Stimulated activated CD8-positive, alpha-beta memory T cell treated with anti-CD3 and anti-CD28 coated beads, Interleukin-15, amount 100 ng/mL, for 24 hours (primary cell): ENCODE data around the gene OPTN.
"Not testable (repeated sequence)": the region's sequence is repeated elsewhere in the genome, so short reads cannot be mapped to it uniquely, and the experiment has no call there.

Experiments used
- DNase-seq: peaks from one replicate; pipeline ENCODE4 v3.0.0-alpha.2; 2020; ENCODE audit warnings: low read depth

The OPTN gene

GRCh38 chr10:13099666-13100348 lies at the start of gene OPTN:
OPTN (plus strand) TSS chr10:13100163; CDS start chr10:13109123, 8,960 bp downstream.
- DNase-seq = peak; percentile 54

- DNase-seq = no peak
Observed at GRCh38 chr10:13051126-13051694, 48.8 kb upstream of the OPTN start.

- DNase-seq = not testable (repeated sequence)
Observed at GRCh38 chr10:13053208-13053607, 46.8 kb upstream of the OPTN start.

- DNase-seq = no peak
Observed at GRCh38 chr10:13053794-13054462, 46.0 kb upstream of the OPTN start.

- DNase-seq = no peak
Observed at GRCh38 chr10:13054844-13055243, 45.1 kb upstream of the OPTN start.

GRCh38 chr10:13056456-13057077 lies 43.4 kb upstream of the OPTN start:
- no peak for DNase-seq

GRCh38 chr10:13062803-13063202 lies 37.2 kb upstream of the OPTN start:
- DNase-seq = no peak

GRCh38 chr10:13066527-13066926 lies 33.4 kb upstream of the OPTN start:
- DNase-seq = no peak

- DNase-seq = no peak
Observed at GRCh38 chr10:13067431-13067830, 32.5 kb upstream of the OPTN start.

GRCh38 chr10:13068071-13068470 lies 31.9 kb upstream of the OPTN start:
- no peak for DNase-seq

GRCh38 chr10:13068484-13068883 lies 31.5 kb upstream of the OPTN start:
- no peak for DNase-seq

- DNase-seq = no peak
Observed at GRCh38 chr10:13072339-13072738, 27.6 kb upstream of the OPTN start.

GRCh38 chr10:13074563-13075451 lies 25.2 kb upstream of the OPTN start:
- DNase-seq = peak; percentile 13

GRCh38 chr10:13078912-13079775 lies 20.8 kb upstream of the OPTN start:
- DNase-seq = no peak

- DNase-seq = no peak
Observed at GRCh38 chr10:13079776-13080050, 20.2 kb upstream of the OPTN start.

GRCh38 chr10:13080643-13081042 lies 19.3 kb upstream of the OPTN start:
- DNase-seq = no peak

GRCh38 chr10:13083700-13084099 lies 16.3 kb upstream of the OPTN start:
- not testable (repeated sequence) for DNase-seq

GRCh38 chr10:13086056-13086455 lies 13.9 kb upstream of the OPTN start:
- DNase-seq = no peak

GRCh38 chr10:13087601-13087985 lies 12.4 kb upstream of the OPTN start:
- DNase-seq = no peak

GRCh38 chr10:13087986-13088618 lies 11.9 kb upstream of the OPTN start:
- no peak for DNase-seq

GRCh38 chr10:13089345-13089744 lies 10.6 kb upstream of the OPTN start:
- DNase-seq = no peak
